GM21825 (cell line): ENCODE data around the gene PANX2.

Source experiments
- ATAC-seq: cut with Tn5 transposase; IDR thresholded peaks from one replicate; pipeline ENCODE4 v1.9.1; 2021; ENCODE audit warnings: mild to moderate bottlenecking, moderate library complexity; ENCODE audit not compliant: unreplicated experiment

Gene PANX2

GRCh38 chr22:50211147-50211546 lies 40.6 kb downstream of the PANX2 start:
- no peak for ATAC-seq

GRCh38 chr22:50213263-50213662 lies 42.7 kb downstream of the PANX2 start:
- ATAC-seq, result no peak

- no peak for ATAC-seq
Measured at GRCh38 chr22:50215297-50216054, 44.9 kb downstream of the PANX2 start.

GRCh38 chr22:50216055-50216683 lies 45.6 kb downstream of the PANX2 start:
- no peak for ATAC-seq

DNA sequence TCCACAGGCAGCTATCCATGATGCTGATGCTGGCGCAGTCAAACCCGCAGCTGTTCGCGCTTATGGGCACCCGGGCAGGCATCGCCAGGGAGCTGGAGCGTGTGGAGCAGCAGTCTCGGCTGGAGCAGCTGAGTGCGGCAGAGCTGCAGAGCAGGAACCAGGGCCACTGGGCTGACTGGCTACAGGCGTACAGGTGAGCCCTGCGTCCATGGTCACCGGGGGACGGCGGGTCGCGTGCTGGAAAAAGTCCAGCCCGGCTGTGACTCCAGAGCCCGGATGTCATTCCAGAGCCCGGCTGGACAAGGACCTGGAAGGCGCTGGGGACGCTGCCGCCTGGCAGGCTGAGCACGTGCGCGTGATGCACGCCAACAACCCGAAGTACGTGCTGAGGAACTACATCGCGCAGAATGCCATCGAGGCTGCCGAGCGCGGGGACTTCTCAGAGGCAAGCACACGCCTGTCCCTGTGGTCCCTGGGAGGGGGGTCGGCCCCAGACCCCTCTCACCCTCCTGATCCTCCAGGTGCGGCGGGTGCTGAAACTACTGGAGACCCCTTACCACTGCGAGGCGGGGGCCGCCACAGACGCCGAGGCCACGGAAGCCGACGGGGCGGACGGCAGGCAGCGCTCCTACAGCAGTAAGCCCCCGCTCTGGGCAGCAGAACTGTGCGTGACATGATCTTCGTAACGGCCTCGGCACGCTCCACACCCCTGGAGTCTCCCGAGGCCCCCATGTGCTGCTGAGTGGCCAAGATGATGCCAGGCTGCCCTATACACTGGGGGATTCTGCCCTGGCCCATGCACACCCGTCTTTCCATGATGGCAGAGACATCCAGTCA lies 46.4 kb downstream of the PANX2 start:
- no peak for ATAC-seq

DNA sequence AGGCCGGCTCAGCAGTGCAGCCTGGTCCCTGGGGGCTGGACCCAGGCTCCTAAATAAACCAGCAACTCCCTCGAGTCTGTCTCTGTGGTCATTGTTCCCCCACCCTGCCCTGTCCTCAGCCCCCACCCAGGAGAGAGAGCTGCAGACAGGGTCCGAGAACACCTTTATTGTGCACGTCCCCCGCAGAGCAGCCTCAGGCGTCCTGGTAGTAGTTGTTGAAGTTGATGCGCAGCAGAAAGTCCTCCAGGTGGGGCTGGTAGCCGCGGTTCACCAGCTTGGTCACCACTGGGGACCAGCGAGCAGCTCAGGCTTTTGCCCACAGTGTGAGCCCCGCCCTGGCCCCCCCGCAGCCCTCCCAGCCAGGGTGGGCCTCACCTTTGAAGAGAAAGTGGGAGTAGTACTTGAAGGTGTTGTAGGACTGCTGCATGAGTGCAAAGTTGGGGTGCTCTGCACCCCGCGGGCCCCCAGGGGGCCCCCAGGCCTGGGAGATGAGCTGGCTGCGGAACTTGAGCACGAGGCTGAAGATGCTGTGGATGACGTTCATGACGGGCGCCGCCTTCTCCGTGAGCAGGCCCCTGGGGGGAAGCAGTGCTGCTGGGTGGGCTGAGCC lies 47.1 kb downstream of the PANX2 start:
- no peak for ATAC-seq

DNA sequence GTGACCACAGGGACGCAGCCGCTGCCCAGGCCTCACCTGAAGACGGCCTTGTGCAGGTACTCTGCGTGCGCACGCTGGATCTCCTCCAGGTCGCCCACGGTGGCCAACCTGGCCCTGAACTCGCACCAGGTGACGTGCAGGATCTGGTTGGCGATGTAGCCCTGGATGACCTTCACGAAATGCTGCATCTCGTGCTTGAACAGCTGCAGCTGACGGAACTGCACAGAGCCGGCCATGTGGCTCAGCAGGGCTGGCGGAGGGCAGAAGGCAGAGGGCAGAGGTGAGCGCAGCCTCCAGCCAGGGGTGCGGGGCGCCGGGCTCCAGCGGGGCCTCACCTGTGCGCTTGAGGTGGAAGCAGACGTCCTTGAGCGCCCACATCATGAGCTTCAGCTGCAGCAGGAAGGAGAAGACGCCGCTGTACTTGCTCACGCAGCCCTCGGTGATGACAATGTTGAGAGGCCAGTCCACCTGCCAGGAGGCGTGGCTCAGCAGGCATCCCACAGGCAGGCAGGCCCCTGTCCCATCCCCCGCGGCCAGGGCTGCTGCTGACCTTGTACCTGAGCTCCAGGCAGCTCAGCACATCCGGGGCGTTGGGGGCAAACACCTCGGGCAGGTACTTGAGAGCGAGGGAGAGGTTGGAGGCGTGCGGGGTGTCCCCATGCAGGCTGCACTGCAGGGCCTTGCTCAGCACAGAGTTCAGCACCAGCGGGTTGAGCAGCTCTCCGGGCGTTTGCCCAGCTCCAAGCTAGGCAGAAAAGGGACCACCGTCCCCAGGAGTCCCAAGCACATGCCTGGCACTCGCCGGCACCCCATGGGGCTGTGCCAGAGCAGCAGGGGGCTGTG lies 47.8 kb downstream of the PANX2 start:
- no peak for ATAC-seq

DNA sequence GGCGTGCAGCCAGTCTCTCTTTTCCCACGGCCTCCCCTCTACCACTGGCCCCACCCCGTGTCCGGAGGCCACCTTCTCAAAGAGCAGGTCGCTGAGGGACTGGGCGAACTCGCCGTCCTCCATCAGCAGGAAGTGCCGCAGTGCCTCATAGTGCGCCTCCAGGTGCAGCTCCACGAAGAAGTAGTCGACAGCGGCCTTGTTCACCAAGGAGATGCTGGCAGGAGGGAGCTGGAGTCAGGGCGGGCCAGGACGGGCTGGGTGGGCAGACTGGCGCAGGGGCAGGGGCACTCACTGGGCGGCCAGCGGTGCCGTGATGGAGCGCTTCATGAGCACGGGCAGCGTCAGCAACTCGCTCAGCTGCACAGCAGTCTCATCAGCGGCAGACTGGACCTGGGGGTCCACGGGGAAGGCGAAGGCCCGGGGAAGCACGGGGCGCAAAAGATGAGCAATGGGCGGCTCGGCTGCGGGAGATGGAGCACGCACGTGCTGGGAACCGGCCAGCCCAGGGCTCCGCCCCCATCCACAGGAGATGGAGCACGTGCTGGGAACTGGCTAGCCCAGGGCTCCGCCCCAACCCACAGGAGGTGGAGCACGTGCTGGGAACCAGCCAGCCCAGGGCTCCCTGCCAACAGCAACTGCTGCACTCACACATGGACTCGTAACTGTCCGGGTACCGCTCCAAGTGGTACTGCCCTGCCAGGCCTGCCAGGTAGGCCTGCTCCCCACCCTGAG lies 48.6 kb downstream of the PANX2 start:
- no peak for ATAC-seq

DNA sequence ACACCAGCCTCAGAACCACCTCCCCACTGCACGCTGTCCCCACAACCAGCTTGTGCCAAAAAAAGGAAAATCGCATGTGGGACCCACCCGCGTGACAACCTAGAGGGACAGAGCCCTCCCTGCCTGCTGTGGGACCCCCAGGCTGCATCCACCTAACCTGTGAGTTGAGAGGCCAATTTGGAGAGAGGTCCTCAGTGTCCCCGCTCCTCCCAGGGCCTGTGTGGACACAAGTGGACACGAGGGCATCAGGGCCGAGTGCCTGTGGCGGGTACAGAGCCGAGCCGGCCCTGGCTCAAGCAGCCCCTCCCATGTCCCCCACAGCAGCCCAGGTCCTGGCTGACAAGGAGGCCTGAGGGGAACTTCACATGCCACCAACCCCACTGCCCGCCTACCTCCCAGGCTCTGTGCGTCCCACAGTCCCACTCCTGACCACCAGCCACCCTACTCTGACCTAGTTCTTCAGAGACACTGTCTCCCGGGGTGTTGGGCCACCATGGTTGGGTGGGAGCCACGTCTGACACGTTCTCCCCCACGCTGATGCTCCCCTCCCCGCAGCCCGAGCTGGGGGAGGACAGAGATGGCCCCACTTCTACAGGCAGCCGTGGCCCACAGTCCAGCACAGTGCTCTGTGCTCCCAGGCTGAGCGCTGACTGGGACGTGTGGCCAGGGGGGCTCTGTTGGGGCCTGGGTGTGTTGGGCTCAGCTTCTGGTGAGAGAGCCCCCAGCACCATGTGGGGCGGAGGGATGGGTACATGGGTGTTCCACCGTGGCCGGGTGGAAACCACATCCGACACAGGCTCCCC lies 49.5 kb downstream of the PANX2 start:
- no peak for ATAC-seq

DNA sequence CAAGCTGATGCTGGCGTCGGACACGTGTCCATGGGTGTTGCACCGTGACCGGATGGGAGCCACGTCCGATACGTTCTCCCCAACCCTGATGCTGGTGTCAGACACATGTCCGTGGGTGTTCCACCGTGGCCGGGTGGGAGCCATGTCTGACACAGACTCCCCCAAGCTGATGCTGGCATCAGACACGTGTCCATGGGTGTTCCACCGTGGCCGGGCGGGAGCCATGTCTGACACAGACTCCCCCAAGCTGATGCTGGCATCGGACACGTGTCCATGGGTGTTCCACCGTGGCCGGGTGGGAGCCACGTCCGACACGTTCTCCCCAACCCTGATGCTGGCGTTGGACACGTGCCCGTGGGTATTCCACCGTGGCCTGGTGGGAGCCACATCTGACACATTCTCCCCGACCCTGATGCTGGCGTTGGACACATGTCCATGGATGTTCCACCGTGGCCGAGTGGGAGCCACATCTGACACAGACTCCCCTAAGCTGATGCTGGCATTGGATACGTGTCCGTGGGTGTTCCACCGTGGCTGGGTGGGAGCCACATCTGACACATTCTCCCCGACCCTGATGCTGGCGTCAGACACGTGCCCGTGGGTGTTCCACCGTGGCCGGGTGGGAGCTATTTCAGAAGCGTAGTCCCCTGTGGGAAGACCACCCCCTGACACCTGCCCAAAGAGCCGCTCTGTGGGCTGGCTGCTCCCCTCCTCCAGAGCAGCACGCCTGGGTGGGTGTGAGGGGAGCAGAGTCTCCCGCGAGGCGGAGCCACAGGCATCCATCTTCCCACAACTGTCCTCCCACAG lies 50.3 kb downstream of the PANX2 start:
- no peak for ATAC-seq

GRCh38 chr22:50221410-50222300 lies 51.1 kb downstream of the PANX2 start:
- ATAC-seq, result no peak

DNA sequence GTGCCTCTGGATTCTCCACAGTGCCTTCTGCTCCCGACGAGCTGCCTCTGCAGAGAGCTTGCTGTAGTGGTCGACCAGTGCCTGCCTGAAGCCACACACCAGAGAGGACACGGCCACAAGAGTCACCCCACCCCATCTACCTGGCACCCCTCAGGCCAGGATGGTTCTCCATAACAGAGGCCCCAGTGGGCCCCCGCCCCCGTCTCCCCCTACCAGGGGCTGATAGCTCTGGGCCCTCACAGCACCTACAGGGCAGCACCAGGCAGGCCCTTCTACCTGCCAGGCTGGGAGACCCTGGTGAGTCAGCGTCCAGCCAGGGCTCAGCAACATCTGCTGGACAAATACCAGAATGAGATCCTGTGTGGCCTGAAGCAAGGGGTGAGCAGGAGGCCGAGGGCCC lies 52.0 kb downstream of the PANX2 start:
- ATAC-seq, result no peak

- no peak for ATAC-seq
Measured at GRCh38 chr22:50224071-50224470, 53.5 kb downstream of the PANX2 start.

DNA sequence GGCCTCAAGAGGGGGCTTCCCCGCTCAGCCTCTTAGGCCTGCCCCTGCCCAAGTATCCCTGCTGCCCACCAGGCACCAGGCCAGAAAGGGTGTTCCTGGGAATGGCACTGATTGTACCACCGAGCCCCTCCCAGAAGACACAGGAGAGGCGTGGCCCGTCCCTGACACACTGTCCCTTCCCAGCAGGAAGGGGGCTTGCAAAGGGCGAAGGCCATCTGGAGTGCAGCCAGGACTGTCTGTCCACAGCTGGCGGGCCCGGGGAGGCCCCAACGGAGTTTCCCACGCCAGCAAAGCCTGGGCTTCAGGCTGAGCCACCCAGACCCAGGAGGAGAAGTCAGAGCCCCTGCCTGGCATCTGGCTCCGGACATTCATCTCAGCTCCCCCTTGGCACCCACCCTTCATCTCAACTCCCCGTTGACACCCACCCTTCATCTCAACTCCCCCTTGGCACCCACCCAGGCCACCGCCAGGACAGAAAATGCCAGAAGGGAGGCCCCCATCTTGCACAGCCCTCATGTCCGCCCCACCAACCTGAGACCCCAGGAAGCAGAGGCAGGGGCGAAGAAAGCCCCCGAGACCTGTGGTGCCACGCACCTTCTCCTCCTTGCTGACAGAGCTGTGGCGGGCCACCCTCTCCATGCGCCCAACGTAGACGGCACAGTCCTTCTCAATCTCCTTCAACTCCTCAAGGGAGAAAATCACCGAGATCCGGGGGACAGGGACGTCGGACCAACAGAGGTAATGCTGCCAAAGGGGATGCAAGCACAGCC lies 54.9 kb downstream of the PANX2 start:
- no peak for ATAC-seq

DNA sequence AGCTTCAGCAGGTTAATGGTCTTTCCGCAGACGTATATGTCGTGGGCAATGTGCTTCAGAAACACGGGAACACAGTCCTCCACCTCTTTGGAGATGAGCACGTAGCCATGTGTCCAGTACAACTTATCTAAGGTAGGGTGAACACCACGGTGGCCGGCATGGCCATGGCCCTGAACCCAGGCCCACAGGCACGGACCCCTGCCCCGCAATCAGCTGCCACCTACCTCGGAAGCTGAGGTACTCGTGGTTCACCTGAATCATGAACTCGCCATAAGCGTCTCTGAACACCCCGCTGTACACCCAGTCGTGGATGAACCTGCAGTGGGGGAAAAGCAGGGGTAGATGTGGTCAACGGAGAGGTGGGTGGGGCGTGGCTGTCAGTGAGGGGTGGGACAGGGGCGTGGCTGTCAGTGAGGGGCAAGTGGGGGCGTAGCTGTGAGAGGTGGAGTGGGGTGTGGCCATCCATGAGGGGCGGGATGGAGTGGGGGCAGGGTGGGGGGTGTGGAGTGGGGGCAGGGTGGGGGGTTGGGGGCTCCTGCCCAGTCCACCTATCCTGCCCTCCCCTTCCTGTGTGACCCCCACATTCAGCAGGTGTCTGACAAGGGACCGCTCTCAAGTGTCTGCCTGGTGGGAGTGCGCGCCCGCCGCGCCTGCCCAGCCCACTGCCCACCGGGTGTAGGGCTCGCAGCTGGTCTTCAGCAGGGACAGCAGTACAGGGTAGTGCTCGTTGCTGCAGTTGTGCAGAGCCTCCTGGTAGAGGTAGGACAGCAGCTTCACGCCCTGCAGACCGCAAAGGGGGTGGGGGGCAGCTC lies 55.7 kb downstream of the PANX2 start:
- ATAC-seq, result no peak

GRCh38 chr22:50226875-50227165 lies 56.3 kb downstream of the PANX2 start:
- ATAC-seq, result no peak
